SH-SY5Y (cell line): Measurements from ENCODE around the gene OSBPL1A.

ENCODE experiments used
- GATA2 ChIP-seq: IDR thresholded peaks from 2 replicates; pipeline ENCODE4 v1.6.1; 2011; ENCODE audit warnings: mild to moderate bottlenecking, low read depth, low read length
- GATA3 ChIP-seq: IDR thresholded peaks from 2 replicates; pipeline ENCODE4 v1.6.1; 2011; ENCODE audit warnings: low read depth, mild to moderate bottlenecking, low read length, moderate library complexity

OSBPL1A gene

DNA sequence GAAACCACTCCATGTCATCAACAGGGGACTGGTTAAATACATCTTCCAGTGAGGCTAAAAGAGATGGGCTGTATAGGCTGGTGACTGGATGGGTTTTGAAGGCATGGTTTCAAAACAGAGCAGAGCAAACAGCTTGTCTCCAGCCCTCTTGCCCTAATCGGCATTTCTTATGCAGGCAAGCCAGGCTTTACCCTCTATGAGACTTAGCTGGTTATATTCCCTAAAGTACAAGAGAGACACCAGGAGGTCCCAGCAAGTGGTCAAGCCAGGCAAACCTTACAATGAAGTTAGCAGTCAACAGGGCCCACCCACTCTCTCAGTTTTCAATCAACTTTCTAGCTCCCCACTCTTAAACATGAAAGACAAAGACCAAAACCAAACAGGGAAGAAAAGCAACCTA lies 19.0 kb downstream of the OSBPL1A start:
- TF ChIP-seq GATA3, result no peak
- TF ChIP-seq GATA2, result no peak

DNA sequence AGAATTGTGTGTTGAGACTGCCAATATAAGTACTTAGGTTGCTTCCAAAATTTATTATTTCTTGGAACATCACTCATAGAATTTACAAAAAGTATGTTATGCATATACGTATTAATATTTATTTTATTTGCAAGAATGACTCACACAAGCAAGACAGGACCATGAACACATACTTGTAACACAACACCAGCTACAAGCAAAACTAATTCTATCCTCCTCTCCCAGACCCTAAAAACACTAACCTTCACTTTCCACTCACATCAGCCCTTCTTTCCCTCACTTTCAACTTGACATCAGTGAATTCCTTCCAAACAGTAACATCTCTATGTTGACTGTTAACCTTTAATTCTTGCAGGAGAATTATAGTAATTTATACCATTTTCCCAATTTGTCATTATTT lies 24.3 kb downstream of the OSBPL1A start:
- TF ChIP-seq GATA3 (no peak), GATA2 (no peak)

DNA sequence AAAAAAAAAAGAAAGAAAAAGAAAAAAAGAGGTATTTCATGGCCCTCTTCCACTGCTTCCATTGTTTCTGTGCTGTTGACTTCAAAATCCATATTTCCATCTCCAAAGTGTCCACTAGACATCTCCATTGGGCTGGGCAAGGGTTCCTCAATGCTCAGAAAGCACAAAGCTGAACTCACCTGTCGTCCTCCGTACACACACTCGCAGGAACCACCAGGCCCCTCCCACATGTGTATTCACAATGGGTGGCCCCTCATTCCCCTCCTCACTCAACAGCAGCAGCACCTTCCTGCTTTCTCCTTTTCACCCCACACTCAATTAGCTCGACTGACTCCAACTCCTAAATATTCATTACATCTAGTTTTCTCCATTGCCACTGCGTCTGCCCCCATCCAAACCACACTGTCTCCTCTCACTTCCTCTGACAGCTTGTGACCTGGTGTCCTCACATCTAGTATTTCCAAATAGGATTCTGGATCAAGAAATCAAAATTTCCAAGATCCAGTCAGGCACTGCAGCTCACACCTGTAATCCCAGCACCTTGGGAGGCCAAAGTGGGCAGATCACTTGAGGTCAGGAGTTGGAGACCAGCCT lies 25.2 kb downstream of the OSBPL1A start:
- TF ChIP-seq GATA2 (no peak), GATA3 (no peak)

DNA sequence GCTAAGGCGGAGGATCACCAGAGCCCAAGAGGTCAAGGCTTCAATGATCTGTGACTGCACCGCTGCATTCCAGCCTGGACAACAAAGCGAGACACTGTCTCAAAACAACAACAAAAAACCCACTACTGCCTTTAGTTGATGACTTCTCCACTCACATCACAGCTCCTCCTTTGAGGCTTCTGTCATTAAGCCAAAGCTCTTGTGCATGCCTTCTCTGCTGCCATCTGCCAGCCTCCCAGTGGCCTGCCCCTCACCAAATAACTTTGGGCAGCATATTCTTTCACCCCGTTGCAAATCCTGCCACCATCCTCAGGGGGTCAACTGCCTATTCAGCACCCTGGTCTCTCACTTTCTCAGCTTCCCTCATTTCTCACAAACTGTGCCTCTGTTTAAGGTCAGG lies 27.5 kb downstream of the OSBPL1A start:
- no peak for TF ChIP-seq GATA3
- TF ChIP-seq GATA2, result no peak

DNA sequence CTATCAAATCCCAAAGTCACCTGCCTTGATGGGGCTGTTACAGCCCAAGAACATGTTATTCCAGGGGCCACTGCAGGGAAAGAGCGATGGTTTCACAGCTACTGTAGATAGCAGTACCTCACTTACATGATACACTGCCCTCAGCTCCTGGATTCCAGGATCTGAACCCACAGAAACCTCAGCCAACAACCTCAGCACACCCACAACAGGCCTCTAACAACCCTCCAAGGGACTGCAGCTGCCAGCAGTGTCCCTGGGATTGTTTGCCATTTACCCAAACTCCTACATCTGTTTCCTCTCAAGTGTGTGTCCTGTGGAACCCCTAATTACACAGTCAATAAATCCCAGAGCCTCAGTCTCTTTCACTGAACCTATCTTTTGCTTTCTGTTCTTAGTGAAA lies 28.2 kb downstream of the OSBPL1A start:
- TF ChIP-seq GATA2, result no peak
- TF ChIP-seq GATA3, result no peak

DNA sequence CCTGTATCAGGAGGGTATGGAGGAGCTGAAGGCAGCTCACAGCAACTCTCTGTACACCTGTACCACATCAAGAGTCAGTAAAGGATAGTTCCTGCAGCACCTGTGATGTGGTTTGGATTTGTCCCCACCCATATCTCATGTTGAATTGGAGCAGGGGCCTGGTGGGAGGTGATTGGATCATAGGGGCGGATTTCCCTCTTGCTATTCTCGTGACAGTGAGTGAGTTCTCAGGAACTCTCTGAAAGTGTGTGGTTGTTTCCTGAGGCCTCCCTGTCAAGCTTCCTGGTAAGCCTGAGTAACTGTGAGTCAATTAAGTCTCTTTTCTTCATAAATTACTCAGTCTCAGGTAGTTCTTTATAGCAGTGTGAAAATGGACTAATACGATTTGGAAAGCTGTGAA lies 28.9 kb downstream of the OSBPL1A start:
- TF ChIP-seq GATA3 (no peak), GATA2 (no peak)

DNA sequence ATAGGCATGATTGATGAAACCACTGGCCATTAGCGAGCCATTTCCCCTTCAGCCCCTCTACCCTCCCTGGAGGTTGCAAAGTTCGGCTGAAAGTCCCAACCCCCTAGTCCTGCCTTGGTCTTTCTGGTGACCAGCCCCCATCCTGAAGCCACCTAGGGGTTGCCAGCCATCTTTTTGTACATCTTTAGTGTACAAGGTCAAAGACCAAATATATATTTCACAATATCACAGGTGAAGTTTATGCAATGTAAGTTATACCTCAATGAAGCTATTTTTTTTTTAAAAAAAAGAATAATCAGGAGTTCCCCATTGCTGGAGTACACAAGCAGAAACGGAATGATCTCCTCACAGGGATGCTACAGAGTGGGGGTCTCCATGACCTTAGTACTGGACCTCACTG lies 31.3 kb downstream of the OSBPL1A start:
- no peak for TF ChIP-seq GATA2
- no peak for TF ChIP-seq GATA3

DNA sequence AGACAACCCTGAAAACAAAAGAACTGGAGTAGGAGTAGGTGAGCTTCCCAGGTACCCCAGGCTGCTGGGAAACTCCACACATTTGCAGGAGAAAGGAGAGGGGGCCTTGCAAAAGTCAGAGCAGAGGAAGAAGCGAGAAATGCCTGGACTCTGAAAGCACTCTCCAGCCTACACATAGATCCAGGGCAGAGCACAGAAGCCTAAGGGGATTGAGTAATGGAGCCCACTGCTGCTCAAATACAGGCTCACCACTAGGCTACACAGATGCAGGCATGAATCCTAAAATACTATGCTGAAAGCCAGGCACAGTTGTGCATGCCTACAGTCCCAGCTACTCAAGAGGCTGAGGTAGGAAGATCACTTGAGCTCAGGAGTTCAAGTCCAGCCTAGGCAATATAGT lies 33.4 kb downstream of the OSBPL1A start:
- TF ChIP-seq GATA2 (no peak), GATA3 (no peak)

DNA sequence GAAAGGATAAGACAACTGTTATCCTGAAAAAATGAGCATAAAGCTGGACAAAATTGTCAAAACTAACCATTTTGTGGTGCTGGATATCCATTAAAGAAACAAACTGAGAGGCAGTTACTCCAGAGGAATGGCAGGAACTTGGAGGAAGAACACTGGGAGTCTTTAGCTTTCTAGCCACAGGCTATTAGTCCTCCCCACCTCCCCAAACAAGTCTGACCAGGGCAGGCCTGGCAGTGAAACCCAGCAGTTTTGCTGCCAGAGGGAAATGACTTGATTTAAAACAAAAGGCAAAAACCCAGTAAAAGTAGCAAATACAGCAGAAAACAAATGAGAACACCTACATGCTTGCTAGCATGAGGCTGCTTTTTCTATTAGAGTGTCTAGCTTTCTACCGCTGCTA lies 34.9 kb downstream of the OSBPL1A start:
- TF ChIP-seq GATA3 (no peak), GATA2 (no peak)

DNA sequence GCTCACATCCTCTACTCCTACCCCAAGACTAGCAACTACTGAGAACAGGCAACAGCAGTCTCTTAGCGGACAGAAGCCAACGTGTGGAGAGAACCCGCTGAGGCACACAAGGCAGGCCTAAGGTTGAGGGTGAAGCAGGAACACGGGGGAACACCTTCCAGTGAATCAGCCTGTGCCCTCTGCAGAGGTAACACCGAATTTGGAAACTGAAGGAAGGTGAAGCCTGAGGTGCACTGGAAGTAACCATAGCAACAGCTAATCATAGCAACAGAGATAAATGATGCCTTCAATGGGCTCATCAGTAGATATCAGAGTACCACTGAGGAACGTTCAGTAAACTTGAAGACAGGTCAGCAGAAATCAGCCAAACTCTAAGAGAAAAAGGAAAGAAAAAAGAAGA lies 43.3 kb downstream of the OSBPL1A start:
- TF ChIP-seq GATA3, result no peak
- no peak for TF ChIP-seq GATA2

DNA sequence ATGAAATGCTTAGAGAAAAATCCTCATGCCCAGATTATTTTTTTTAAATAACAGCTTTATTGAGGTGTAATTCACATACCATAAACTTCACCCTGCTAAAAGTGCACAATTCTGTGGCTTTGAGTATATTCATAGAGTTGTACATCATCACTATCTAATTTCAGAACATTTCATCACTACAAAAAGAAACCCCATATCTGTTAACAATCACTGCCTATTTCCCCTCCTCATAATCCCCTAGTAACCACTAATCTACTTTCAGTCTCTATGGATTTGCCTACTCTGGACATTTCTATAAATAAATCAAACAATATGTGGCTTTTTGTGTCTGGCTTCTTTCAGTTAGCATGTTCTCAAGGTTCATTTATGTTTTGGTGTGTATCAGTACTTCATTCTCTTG lies 51.4 kb downstream of the OSBPL1A start:
- TF ChIP-seq GATA2, result no peak

DNA sequence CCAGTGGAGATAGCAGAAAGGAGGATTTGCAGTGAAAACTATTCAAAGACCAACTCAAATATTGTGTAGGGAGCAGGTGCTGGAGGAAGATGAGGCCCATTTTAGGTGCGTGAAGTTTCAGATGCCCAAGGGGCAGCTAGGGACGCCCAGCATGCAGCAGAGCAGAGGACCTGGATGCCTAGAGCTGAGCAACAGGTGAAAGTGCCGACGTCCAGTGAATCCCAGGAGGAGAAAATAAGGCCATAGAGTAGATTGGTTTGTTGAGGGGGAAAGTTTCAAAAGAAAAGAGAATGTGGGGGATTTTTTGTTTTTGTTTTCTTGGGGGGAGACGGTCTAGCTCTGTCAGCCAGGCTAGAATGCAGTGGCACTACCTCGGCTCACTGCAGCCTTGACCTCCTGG lies 53.1 kb downstream of the OSBPL1A start:
- no peak for TF ChIP-seq GATA3
- TF ChIP-seq GATA2, result no peak

DNA sequence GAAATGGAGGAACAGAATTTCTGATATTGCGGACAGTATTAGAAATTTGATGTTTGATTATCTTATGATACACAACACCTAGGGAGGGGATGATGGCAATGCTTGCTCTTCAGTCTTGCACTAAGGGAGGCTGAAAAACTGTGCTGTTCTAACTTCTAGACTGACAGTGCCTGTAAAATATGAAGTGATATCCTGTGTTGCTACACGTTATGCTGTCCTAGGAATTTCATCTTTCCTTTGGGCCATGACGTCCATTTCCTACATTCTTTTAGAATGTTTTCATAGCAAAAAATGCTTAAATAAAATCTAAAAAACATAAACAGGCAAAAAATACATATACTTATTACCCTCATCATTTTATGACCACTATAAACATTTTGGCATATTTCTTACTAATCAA lies 55.3 kb downstream of the OSBPL1A start:
- no peak for TF ChIP-seq GATA2
- TF ChIP-seq GATA3, result no peak

DNA sequence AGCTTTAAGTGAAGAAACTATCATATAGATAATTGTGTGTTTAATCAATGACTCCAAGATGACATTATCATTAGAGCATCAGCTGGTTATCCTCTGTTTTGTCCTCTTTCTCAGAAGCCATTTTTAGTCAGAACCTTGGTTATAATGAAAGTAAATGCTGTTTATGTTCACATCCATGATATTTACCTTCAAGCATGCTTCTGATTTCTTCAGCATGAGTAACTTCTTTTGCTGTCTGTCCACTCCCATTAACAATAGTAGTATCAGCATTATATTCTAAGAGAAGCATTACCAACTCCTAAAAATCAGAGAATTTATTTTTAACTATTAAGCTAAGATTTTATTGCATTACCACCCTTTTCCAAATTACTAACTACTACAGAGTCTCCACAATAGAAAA lies 56.3 kb downstream of the OSBPL1A start:
- TF ChIP-seq GATA2 (no peak), GATA3 (no peak)

DNA sequence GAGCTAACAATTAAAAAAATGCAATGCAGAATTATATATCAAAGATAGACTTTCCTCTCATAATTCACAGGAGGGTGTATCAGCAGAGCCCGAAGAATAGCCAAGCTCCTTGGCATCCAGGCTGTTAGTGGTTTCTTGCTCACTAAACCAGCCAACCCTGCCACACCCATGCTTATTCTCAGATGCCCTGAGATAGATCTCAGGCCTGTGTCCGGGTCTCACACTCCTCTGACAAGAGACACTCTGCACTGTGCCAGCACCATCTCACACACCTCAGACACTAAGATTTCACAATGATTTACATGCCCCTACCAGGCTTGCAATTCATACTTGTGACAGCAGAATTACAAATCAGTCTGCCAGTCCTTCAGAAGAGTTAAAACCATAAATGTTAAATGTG lies 64.5 kb downstream of the OSBPL1A start:
- no peak for TF ChIP-seq GATA3
- TF ChIP-seq GATA2, result no peak

DNA sequence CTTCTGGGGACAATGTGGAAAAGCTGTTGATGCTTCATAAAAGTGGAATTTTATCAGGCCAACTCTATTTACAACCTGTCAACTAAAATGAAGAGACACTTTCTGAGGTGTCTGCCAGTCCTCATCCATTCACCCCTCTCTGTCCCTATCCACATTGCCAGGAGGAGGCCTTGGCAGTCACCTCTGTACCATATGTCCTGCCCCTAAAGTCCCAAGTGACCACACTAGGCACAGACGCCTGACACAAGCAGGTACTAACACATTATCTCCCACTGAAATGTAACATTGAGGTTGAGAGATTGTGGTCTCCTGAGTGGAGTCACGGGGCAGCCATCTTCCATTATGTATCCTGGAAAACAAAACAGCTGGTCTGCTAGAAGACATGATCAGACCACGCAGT lies 71.4 kb downstream of the OSBPL1A start:
- TF ChIP-seq GATA3, result no peak
- no peak for TF ChIP-seq GATA2
